ENCODE measurements around the gene MLLT6. TPM values are rescaled to one million over a fixed set of nuclear protein-coding genes. Genes with fewer than 3 reads are reported as not detected.

MLLT6 gene
- total and polyA plus RNA-seq, 2 of the 13 experiments (the other 11 are each of a cell fraction or from before 2014, with no cell fraction given) = 50.7 to 69.5 TPM

GRCh38 chr17:38703742-38704605, 1.1 kb upstream of the MLLT6 start (continued):
- TF ChIP-seq ZNF512B (CRISPR knock-in tag; IDR thresholded peaks at IDR 0.05; ENCODE audit: borderline replicate concordance) = peak; percentile 82
- TF ChIP-seq ZNF263 (CRISPR knock-in tag; IDR thresholded peaks at IDR 0.05) = no peak; the same call in none of the 2 replicates
- no peak for TF ChIP-seq STAT5B (CRISPR knock-in tag; IDR thresholded peaks at IDR 0.05)
- peak; percentile 18; the same call in 1 of the 2 replicates for TF ChIP-seq ZNF777 (CRISPR knock-in tag; IDR thresholded peaks at IDR 0.05)
- TF ChIP-seq ZNF3 (CRISPR knock-in tag; IDR thresholded peaks at IDR 0.05) = no peak
- no peak for TF ChIP-seq MLXIP (CRISPR knock-in tag; IDR thresholded peaks at IDR 0.05; ENCODE audit: borderline replicate concordance)
- TF ChIP-seq ZMYM2 (CRISPR knock-in tag; IDR thresholded peaks at IDR 0.05) = peak; percentile 79
- peak; percentile 90 for TF ChIP-seq XRCC5 (optimal IDR thresholded peaks at IDR 0.05; ENCODE audit: low read length)
- peak; percentile 100 for TF ChIP-seq RXRB (CRISPR knock-in tag; IDR thresholded peaks at IDR 0.05; ENCODE audit: borderline replicate concordance)
- TF ChIP-seq ZNF441 (CRISPR knock-in tag; IDR thresholded peaks at IDR 0.05; ENCODE audit: borderline replicate concordance) = peak; percentile 94
- TF ChIP-seq SP4 (CRISPR knock-in tag; IDR thresholded peaks at IDR 0.05) = peak; percentile 85
- TF ChIP-seq DMAP1 (CRISPR knock-in tag; IDR thresholded peaks at IDR 0.05) = peak; percentile 81
- TF ChIP-seq, protein P1, sequence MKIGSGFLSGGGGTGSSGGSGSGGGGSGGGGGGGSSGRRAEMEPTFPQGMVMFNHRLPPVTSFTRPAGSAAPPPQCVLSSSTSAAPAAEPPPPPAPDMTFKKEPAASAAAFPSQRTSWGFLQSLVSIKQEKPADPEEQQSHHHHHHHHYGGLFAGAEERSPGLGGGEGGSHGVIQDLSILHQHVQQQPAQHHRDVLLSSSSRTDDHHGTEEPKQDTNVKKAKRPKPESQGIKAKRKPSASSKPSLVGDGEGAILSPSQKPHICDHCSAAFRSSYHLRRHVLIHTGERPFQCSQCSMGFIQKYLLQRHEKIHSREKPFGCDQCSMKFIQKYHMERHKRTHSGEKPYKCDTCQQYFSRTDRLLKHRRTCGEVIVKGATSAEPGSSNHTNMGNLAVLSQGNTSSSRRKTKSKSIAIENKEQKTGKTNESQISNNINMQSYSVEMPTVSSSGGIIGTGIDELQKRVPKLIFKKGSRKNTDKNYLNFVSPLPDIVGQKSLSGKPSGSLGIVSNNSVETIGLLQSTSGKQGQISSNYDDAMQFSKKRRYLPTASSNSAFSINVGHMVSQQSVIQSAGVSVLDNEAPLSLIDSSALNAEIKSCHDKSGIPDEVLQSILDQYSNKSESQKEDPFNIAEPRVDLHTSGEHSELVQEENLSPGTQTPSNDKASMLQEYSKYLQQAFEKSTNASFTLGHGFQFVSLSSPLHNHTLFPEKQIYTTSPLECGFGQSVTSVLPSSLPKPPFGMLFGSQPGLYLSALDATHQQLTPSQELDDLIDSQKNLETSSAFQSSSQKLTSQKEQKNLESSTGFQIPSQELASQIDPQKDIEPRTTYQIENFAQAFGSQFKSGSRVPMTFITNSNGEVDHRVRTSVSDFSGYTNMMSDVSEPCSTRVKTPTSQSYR (CRISPR knock-in tag; IDR thresholded peaks at IDR 0.05; ENCODE audit: borderline replicate concordance) = peak; percentile 96
- TF ChIP-seq, protein P2, sequence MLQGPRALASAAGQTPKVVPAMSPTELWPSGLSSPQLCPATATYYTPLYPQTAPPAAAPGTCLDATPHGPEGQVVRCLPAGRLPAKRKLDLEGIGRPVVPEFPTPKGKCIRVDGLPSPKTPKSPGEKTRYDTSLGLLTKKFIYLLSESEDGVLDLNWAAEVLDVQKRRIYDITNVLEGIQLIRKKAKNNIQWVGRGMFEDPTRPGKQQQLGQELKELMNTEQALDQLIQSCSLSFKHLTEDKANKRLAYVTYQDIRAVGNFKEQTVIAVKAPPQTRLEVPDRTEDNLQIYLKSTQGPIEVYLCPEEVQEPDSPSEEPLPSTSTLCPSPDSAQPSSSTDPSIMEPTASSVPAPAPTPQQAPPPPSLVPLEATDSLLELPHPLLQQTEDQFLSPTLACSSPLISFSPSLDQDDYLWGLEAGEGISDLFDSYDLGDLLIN (CRISPR knock-in tag; IDR thresholded peaks at IDR 0.05; ENCODE audit: borderline replicate concordance) = no peak
- TF ChIP-seq NR2F2 (IDR thresholded peaks at IDR 0.05; ENCODE audit: borderline replicate concordance, low read depth) = peak; percentile 93

Data from HepG2 (cell line).